HEK293 (cell line): ENCODE measurements around the gene GPSM1.

Experiments used
- CTCF ChIA-PET: fragments of 350-600 bp; formaldehyde crosslinking; extraction: SDS; loops from one replicate; lab custom pipeline; 2021; ENCODE audit warnings: antibody characterized with exemption; lab: Yijun Ruan, JAX
- POLR2A ChIA-PET: fragments of 300-600 bp; formaldehyde crosslinking; extraction: SDS; loops from one replicate; lab custom pipeline; 2020; ENCODE audit warnings: antibody characterized with exemption, inconsistent platforms; lab: Yijun Ruan, JAX
- H3K27ac ChIP-seq: fragments of 200-500 bp; sonication (Bioruptor generic); 2 replicates; pipeline ENCODE4 v1.5.1; 2014; ENCODE audit warnings: low read depth, low read length, control low read depth, inconsistent platforms; ENCODE audit errors: extremely low read depth
- H3K36me3 ChIP-seq, 2 experiments: fragments of 200-500 bp in 1 of 2; sonication (Bioruptor generic) in 1 of 2; 1 replicate in 1 of 2; 2 replicates in 1 of 2; pipeline ENCODE4 v1.5.1; 2014 to 2017; ENCODE audit warnings: inconsistent platforms in 2 of 2, low read length in 2 of 2; ENCODE audit not compliant: control insufficient read depth in 2 of 2, insufficient read depth in 1 of 2
- H3K4me1 ChIP-seq: fragments of 200-500 bp; sonication (Bioruptor generic); 2 replicates; pipeline ENCODE4 v1.5.1; 2014; ENCODE audit warnings: mild to moderate bottlenecking, low read length, inconsistent platforms; ENCODE audit not compliant: control insufficient read depth, insufficient read depth
- H3K4me3 ChIP-seq: 2 replicates; pipeline ENCODE4 v1.5.1; 2011; ENCODE audit warnings: low read depth, mild to moderate bottlenecking, control low read depth, low read length, moderate library complexity
- H3K9me3 ChIP-seq: fragments of 200-500 bp; sonication (Bioruptor generic); 2 replicates; pipeline ENCODE4 v1.5.1; 2014; ENCODE audit warnings: low read depth, low read length, inconsistent platforms; ENCODE audit not compliant: control insufficient read depth, insufficient read depth
- BCL11A ChIP-seq: fragments of 450-650 bp; formaldehyde crosslinking; IDR thresholded peaks from 2 replicates; pipeline ENCODE4 v1.5.1; 2016; ENCODE audit warnings: low read depth, missing biosample characterization, missing genetic modification characterization
- BCL6B ChIP-seq: fragments of 450-650 bp; formaldehyde crosslinking; IDR thresholded peaks from 2 replicates; pipeline ENCODE4 v1.5.1; 2017; ENCODE audit warnings: missing biosample characterization, missing genetic modification characterization
- GFI1B ChIP-seq: fragments of 450-650 bp; formaldehyde crosslinking; IDR thresholded peaks from 2 replicates; pipeline ENCODE4 v1.5.1; 2016; ENCODE audit warnings: missing biosample characterization, missing genetic modification characterization
- OSR2 ChIP-seq: fragments of 450-650 bp; formaldehyde crosslinking; IDR thresholded peaks from 2 replicates; pipeline ENCODE4 v1.5.1; 2016; ENCODE audit warnings: missing biosample characterization, missing genetic modification characterization
- WT1 ChIP-seq: fragments of 450-650 bp; formaldehyde crosslinking; IDR thresholded peaks from 2 replicates; pipeline ENCODE4 v1.5.1; 2016; ENCODE audit warnings: missing biosample characterization, missing genetic modification characterization
- ZBTB1 ChIP-seq: fragments of 450-650 bp; formaldehyde crosslinking; IDR thresholded peaks from 2 replicates; pipeline ENCODE4 v1.5.1; 2016; ENCODE audit warnings: missing biosample characterization, missing genetic modification characterization
- ZFHX2 ChIP-seq: fragments of 450-650 bp; formaldehyde crosslinking; conservative IDR thresholded peaks from 2 replicates; pipeline ENCODE4 v1.5.1; 2016; ENCODE audit warnings: missing biosample characterization, missing genetic modification characterization
- ZIC2 ChIP-seq: fragments of 450-650 bp; formaldehyde crosslinking; IDR thresholded peaks from 2 replicates; pipeline ENCODE4 v1.5.1; 2016; ENCODE audit warnings: missing biosample characterization, missing genetic modification characterization
- ZNF146 ChIP-seq: fragments of 450-650 bp; formaldehyde crosslinking; IDR thresholded peaks from 2 replicates; pipeline ENCODE4 v1.5.1; 2016; ENCODE audit warnings: missing biosample characterization, missing genetic modification characterization
- ZNF16 ChIP-seq: fragments of 450-650 bp; formaldehyde crosslinking; IDR thresholded peaks from 2 replicates; pipeline ENCODE4 v1.5.1; 2016; ENCODE audit warnings: low read depth, missing biosample characterization, missing genetic modification characterization
- ZNF23 ChIP-seq: fragments of 450-650 bp; formaldehyde crosslinking; IDR thresholded peaks from 2 replicates; pipeline ENCODE4 v1.5.1; 2016; ENCODE audit warnings: missing biosample characterization, missing genetic modification characterization, borderline replicate concordance
- ZNF26 ChIP-seq: fragments of 450-650 bp; formaldehyde crosslinking; IDR thresholded peaks from 2 replicates; pipeline ENCODE4 v1.5.1; 2016; ENCODE audit warnings: missing biosample characterization, missing genetic modification characterization
- ZNF488 ChIP-seq: fragments of 450-650 bp; formaldehyde crosslinking; IDR thresholded peaks from 2 replicates; pipeline ENCODE4 v1.5.1; 2016; ENCODE audit warnings: missing biosample characterization, missing genetic modification characterization
- ZNF529 ChIP-seq: fragments of 450-650 bp; formaldehyde crosslinking; IDR thresholded peaks from 2 replicates; pipeline ENCODE4 v1.5.1; 2017; ENCODE audit warnings: missing genetic modification characterization, missing biosample characterization; ENCODE audit not compliant: insufficient replicate concordance
- ZNF560 ChIP-seq: fragments of 450-650 bp; formaldehyde crosslinking; IDR thresholded peaks from 2 replicates; pipeline ENCODE4 v1.5.1; 2017; ENCODE audit warnings: missing biosample characterization, missing genetic modification characterization, borderline replicate concordance
- ZNF571 ChIP-seq: fragments of 450-650 bp; formaldehyde crosslinking; IDR thresholded peaks from 2 replicates; pipeline ENCODE4 v1.5.0; 2017; ENCODE audit warnings: missing biosample characterization, missing genetic modification characterization
- ZNF585B ChIP-seq: fragments of 450-650 bp; formaldehyde crosslinking; IDR thresholded peaks from 2 replicates; pipeline ENCODE4 v1.5.1; 2016; ENCODE audit warnings: missing biosample characterization, missing genetic modification characterization
- ZNF624 ChIP-seq: fragments of 450-650 bp; formaldehyde crosslinking; IDR thresholded peaks from 2 replicates; pipeline ENCODE4 v1.5.1; 2017; ENCODE audit warnings: missing biosample characterization, missing genetic modification characterization
- ZNF785 ChIP-seq: fragments of 450-650 bp; formaldehyde crosslinking; IDR thresholded peaks from 2 replicates; pipeline ENCODE4 v1.5.1; 2016; ENCODE audit warnings: missing biosample characterization, missing genetic modification characterization
- ZNF830 ChIP-seq: fragments of 450-650 bp; IDR thresholded peaks from 2 replicates; pipeline ENCODE4 v1.5.0; 2018; ENCODE audit warnings: missing biosample characterization, missing genetic modification characterization, low read depth, mild to moderate bottlenecking, moderate library complexity
- TF ChIP-seq, protein P1 (sequence below): fragments of 450-650 bp; formaldehyde crosslinking; IDR thresholded peaks from 2 replicates; pipeline ENCODE4 v1.5.1; 2016; ENCODE audit warnings: missing biosample characterization, missing genetic modification characterization

GPSM1 gene

DNA sequence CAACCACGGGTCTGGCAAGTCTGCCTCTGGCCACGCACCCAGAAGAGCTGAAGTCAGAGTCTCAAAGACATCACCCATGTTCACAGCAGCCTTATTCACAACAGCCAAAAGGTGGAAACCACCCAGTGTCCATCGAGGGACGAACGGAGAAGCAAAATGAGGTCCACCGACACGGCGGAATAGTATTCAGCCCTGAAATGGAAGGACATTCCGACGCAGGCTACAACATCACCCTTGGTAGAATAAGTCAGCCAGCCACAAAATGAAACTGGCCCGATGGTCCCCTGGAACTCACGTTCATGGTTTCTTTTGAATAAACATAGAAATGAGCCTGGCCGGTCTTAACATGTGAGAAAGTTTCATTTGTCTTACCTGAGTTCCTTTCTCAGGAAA lies 40.4 kb upstream of the GPSM1 start:
- Histone ChIP-seq H3K4me3 (no peak overlapping the region), H3K27ac (no peak overlapping the region), H3K9me3 (no peaks in the 10 kb centered on the region), H3K36me3 (no peaks in the 10 kb centered on the region), H3K4me1 (no peaks in the 10 kb centered on the region)
- ChIA-PET CTCF (interaction anchor here (0.7 to 1.7 kb wide), 3 partner anchors 10 to 326 kb away, joined by 3 to 4 read pairs (median 4); partner anchors contain the start of gene UBAC1), POLR2A (no interaction called here)
- peak; percentile 86 for TF ChIP-seq ZNF146 (tag by site-specific recombination)
- no peak for TF ChIP-seq ZBTB1

GRCh38 chr9:136287960-136288753 lies 39.2 kb upstream of the GPSM1 start:
- no peaks in the 10 kb centered on the region for H3K9me3 ChIP-seq
- no peak overlapping the region for H3K27ac ChIP-seq
- H3K4me1 ChIP-seq = no peaks in the 10 kb centered on the region
- H3K36me3 ChIP-seq = no peaks in the 10 kb centered on the region
- CTCF ChIA-PET = interaction anchor here (0.5 to 1.4 kb wide), 7 partner anchors 11 to 499 kb away, joined by 3 read pairs; no protein-coding TSS in a partner anchor
- POLR2A ChIA-PET = no interaction called here
- no peak overlapping the region for H3K4me3 ChIP-seq
- TF ChIP-seq ZNF529 (tag by site-specific recombination) (no peak), ZNF571 (no peak), WT1 (tag by site-specific recombination) (no peak), BCL6B (no peak), ZNF23 (tag by site-specific recombination) (no peak), OSR2 (no peak), ZNF560 (tag by site-specific recombination) (no peak)

DNA sequence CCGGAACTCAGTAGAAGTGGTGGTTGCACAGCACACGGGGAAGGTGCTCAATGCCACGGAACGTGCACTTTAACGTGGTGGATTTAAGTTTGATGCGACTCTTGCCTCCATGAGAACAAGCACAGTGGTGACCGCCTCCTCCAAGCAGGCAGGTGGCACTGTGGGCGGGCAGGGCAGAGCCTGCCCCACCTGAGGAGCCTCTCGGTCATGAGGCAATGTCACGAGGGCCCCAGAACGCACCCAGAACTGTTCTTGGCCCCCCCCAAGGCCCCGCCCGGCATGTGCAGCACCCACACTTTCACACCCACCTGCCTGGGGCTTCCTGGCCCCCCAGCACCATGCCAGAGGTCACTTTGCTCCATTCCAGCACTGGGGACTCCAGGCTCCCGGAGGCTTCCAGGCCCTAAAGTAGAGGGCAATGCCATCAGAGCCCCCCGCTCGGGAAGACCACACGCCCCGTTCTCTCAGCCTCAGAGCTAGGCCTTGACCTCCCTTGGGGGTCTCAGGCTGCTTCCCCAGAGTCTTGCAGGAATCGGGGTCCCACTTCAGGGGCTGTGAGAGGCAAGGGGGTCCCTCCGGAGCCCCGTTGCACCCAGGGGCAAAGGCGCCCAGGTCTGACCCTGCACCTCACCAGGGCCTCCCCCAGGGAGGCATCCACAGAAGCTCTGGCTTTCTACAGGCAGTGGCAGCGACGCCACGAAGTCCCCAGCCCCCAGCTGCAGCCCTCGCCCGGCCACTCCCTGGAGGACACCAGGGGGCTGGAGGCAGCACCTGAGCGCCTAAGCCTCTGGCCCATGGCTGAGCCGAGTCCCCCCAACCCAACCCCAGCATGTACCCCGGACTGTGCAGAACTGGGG lies 37.5 kb upstream of the GPSM1 start:
- Histone ChIP-seq H3K9me3 (no peaks in the 10 kb centered on the region), H3K4me3 (no peak overlapping the region), H3K4me1 (no peaks in the 10 kb centered on the region), H3K36me3 (no peaks in the 10 kb centered on the region), H3K27ac (no peak overlapping the region)
- POLR2A ChIA-PET = no interaction called here
- CTCF ChIA-PET = interaction anchor here (1.4 kb wide), 1 partner anchor 13 kb away, joined by 3 read pairs; no protein-coding TSS in a partner anchor
- TF ChIP-seq, protein P1, sequence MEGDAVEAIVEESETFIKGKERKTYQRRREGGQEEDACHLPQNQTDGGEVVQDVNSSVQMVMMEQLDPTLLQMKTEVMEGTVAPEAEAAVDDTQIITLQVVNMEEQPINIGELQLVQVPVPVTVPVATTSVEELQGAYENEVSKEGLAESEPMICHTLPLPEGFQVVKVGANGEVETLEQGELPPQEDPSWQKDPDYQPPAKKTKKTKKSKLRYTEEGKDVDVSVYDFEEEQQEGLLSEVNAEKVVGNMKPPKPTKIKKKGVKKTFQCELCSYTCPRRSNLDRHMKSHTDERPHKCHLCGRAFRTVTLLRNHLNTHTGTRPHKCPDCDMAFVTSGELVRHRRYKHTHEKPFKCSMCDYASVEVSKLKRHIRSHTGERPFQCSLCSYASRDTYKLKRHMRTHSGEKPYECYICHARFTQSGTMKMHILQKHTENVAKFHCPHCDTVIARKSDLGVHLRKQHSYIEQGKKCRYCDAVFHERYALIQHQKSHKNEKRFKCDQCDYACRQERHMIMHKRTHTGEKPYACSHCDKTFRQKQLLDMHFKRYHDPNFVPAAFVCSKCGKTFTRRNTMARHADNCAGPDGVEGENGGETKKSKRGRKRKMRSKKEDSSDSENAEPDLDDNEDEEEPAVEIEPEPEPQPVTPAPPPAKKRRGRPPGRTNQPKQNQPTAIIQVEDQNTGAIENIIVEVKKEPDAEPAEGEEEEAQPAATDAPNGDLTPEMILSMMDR (tag by site-specific recombination) = 0 out of 2 replicates have a peak, but pooled peaks have one; percentile 23
- TF ChIP-seq ZFHX2 (tag by site-specific recombination) (peak; percentile 27), ZNF624 (tag by site-specific recombination) (no peak)

DNA sequence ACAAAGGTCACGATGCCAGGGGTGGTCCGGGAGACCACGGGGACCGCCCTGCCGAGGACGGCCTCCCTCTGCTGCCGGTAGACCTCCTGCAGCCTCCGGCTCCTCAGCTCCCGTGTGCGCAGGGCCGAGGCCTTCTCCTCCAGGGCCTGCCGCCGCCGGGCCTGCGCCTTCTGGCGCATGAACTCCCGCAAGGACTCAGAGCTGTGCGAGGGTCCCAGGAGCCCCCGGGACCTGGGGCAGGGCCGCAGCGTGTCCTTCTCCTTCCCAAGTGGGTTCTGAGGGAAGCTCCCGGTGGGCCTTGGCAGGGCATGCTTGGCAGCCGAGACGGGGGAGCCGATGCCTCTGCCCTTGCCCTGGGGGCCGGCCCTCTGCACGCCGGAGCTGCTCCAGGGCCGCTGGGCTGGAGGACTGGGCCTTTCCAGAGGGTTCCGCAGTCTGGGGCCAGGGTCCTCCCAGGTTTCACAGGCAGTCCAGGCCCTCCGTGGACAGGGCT lies 36.8 kb upstream of the GPSM1 start:
- H3K9me3 ChIP-seq = no peaks in the 10 kb centered on the region
- H3K36me3 ChIP-seq = no peaks in the 10 kb centered on the region
- CTCF ChIA-PET = no interaction called here
- POLR2A ChIA-PET = no interaction called here
- H3K4me3 ChIP-seq = no peak overlapping the region
- no peak overlapping the region for H3K27ac ChIP-seq
- H3K4me1 ChIP-seq = no peaks in the 10 kb centered on the region
- TF ChIP-seq ZNF488 (tag by site-specific recombination) = no peak
- TF ChIP-seq GFI1B (tag by site-specific recombination) = no peak
- no peak for TF ChIP-seq ZNF585B
- TF ChIP-seq ZNF785 (tag by site-specific recombination) = no peak
- no peak for TF ChIP-seq ZNF16
- TF ChIP-seq BCL11A = no peak
- no peak for TF ChIP-seq ZIC2 (tag by site-specific recombination)
- TF ChIP-seq ZNF830 (tag by site-specific recombination) = no peak
- TF ChIP-seq ZNF26 = no peak
